Breast epithelium (tissue), 3 donors: ENCODE measurements around the gene PRPF6.

Experiments
- CTCF ChIP-seq, 3 donors: fragments of 450-650 bp; IDR thresholded peaks; one replicate each; pipeline ENCODE4 v1.5.1; 2016 to 2017; ENCODE audit warnings: antibody characterized with exemption in 3 of 3, mild to moderate bottlenecking in 3 of 3, moderate library complexity in 3 of 3
- POLR2A ChIP-seq: fragments of 450-650 bp; IDR thresholded peaks from one replicate; pipeline ENCODE4 v1.6.1; 2016; ENCODE audit warnings: antibody characterized with exemption, mild to moderate bottlenecking, moderate library complexity
- POLR2AphosphoS5 ChIP-seq, 3 donors: sonication (generic); formaldehyde crosslinking; IDR thresholded peaks; one replicate each; pipeline ENCODE4 v1.6.1; 2017; ENCODE audit warnings: antibody characterized with exemption in 3 of 3

- TF ChIP-seq CTCF (IDR thresholded peaks at IDR 0.05) (peak; percentile 19 to 72 (median 66)), POLR2A (no peak), POLR2AphosphoS5 (IDR thresholded peaks at IDR 0.05) (no peak)
These were observed 76.9 kb downstream of the PRPF6 start for GRCh38 chr20:64057628-64058498.
